ENCODE results near the gene FGD6. TPM values are rescaled to one million over a fixed set of nuclear protein-coding genes. Genes with fewer than 3 reads are reported as not detected.

FGD6 gene
- total and polyA plus RNA-seq, 2 of the 4 experiments (the other 2 are of a cell fraction) = 2.6 to 9.5 TPM

DNA sequence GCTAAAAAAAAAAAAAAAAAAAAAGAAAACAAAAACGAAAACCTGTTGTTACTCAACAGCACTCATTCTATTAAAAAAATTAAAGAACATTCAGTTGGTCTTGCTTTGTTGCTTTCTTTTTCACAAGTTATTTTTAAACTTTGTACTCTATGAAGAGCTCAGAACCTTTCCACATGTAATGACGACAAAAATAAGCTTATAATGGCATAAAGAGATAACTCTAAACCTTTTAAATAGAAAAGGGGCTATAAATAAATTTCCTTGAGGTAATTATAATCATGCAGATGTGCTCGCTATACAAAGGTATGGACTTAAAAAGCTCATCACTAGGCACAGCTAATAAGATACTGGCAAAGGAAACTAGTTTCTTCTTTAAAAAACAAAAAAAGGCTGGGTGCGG lies 157.3 kb downstream of the FGD6 start:
- CTCF ChIA-PET = no interaction called here
- Histone ChIP-seq H3K14ac (replicated peaks; ENCODE audit: low read depth, low read length) (no peak overlapping the region), H2BK20ac (ENCODE audit: low read depth, low read length) (no peak overlapping the region), H3K79me1 (ENCODE audit: low read depth in 1 of 2, low read length in 2 of 2) (peaks cover 0 to 4% of the 10 kb centered on the region in 2 experiments; a peak in 2 of 4 replicates), H3K4me1 (ENCODE audit: control insufficient read depth, insufficient read depth, low read length) (no peaks in the 10 kb centered on the region), H4K91ac (ENCODE audit: insufficient read depth, low read depth, low read length) (no peak overlapping the region), H3K18ac (ENCODE audit: low read depth, low read length) (no peak overlapping the region), H2AK9ac (replicated peaks; ENCODE audit: low read depth, low read length, poor library complexity) (no peak overlapping the region), H3K9me1 (ENCODE audit: insufficient read depth, low read length) (no peaks in the 10 kb centered on the region), H3K9me3 (ENCODE audit: control insufficient read depth, insufficient read depth, low read length) (no peaks in the 10 kb centered on the region), H2BK15ac (ENCODE audit: low read depth, low read length) (no peak overlapping the region), H3K9ac (ENCODE audit: low read depth, low read length) (no peak overlapping the region), H3K27ac (ENCODE audit: insufficient read depth, low read length) (no peak overlapping the region), H3K36me3 (ENCODE audit: control insufficient read depth, insufficient read depth, low read length) (peaks cover 21% of the 10 kb centered on the region), H3K4me2 (ENCODE audit: low read depth, low read length) (no peak overlapping the region), H2AFZ (replicated peaks; ENCODE audit: low read length, poor library complexity) (no peak overlapping the region), H4K8ac (ENCODE audit: low read depth in 2 of 2, low read length in 2 of 2) (no peak overlapping the region), H4K20me1 (ENCODE audit: insufficient read depth, low read length) (no peaks in the 10 kb centered on the region), H4K5ac (ENCODE audit: low read depth, low read length) (no peak overlapping the region), H3K23ac (ENCODE audit: low read depth, low read length) (no peak overlapping the region), H3K27me3 (ENCODE audit: control insufficient read depth, insufficient read depth, low read length) (no peaks in the 10 kb centered on the region), H2BK120ac (ENCODE audit: low read depth, low read length) (no peak overlapping the region), H3K4me3 (ENCODE audit: insufficient read depth, low read depth, low read length) (no peak overlapping the region), H2AK5ac (ENCODE audit: low read depth, low read length) (no peak overlapping the region), H2BK5ac (ENCODE audit: low read depth, low read length, poor library complexity, severe bottlenecking) (no peak overlapping the region), H3K56ac (ENCODE audit: extremely low read depth, insufficient read depth, low read length) (no peak overlapping the region), H3K4ac (ENCODE audit: low read depth, low read length) (no peak overlapping the region)
- in situ Hi-C loops (cut with MboI; ENCODE audit: low sequenced_read_pairs) (no loop called here), intact Hi-C loops (cut with micrococcal nuclease) (loop anchor here (5.0 kb wide), 1 partner anchor 48 kb away; no protein-coding TSS in a partner anchor), dilution Hi-C loops (cut with HindIII; ENCODE audit: low sequenced_read_pairs, unreplicated experiment) (no loop called here)
- POLR2A ChIA-PET (ENCODE audit: unreplicated experiment) = interaction anchor here (0.5 kb wide), 1 partner anchor 105 kb away, joined by 4 read pairs; no protein-coding TSS in a partner anchor
- ATAC-seq (ENCODE audit: low read depth) (no peak), DNase-seq (no peak)
- BruUV-seq (replicated peaks) = no TSS peak
- TF ChIP-seq CEBPB (IDR thresholded peaks at IDR 0.05; ENCODE audit: low read depth, low read length) (no peak), RCOR1 (IDR thresholded peaks at IDR 0.05; ENCODE audit: insufficient replicate concordance, low read length) (no peak), SMC3 (IDR thresholded peaks at IDR 0.05; ENCODE audit: low read depth, low read length) (no peak), CHD1 (IDR thresholded peaks at IDR 0.05; ENCODE audit: low read depth, low read length) (no peak)
- no CpG with 5 or more reads among the region's 4 CpGs for WGBS, 2 experiments (ENCODE audit: extremely low coverage in 2 of 2, insufficient read length in 1 of 2)

All from IMR-90 (cell line).